DND-41 (cell line): Measurements from ENCODE around the gene MYO3A.

Source experiments
- ATAC-seq: fragments of 200-7000 bp; cut with Tn5 transposase; 3 replicates; pipeline ENCODE4 v1.9.1; 2021; ENCODE audit warnings: low read depth; ENCODE audit not compliant: insufficient read depth
- DNase-seq: peaks from one replicate; pipeline ENCODE4 v3.0.0-alpha.2; 2020
- H2AFZ ChIP-seq: 2 replicates; pipeline ENCODE4 v1.6.0; 2012; ENCODE audit warnings: low read depth, low read length
- H3K27ac ChIP-seq: 2 replicates; pipeline ENCODE4 v1.5.1; 2012; ENCODE audit warnings: low read length, inconsistent platforms
- H3K27me3 ChIP-seq: fragments of 200-600 bp; sonication (generic); 2 replicates; pipeline ENCODE4 v1.6.0; 2012; ENCODE audit warnings: low read length, mild to moderate bottlenecking, inconsistent platforms; ENCODE audit not compliant: insufficient read depth, poor library complexity
- H3K36me3 ChIP-seq: 2 replicates; pipeline ENCODE4 v1.5.1; 2012; ENCODE audit warnings: low read length, inconsistent platforms; ENCODE audit not compliant: insufficient read depth
- H3K4me1 ChIP-seq: 2 replicates; pipeline ENCODE4 v1.5.1; 2012; ENCODE audit warnings: mild to moderate bottlenecking, low read length; ENCODE audit not compliant: insufficient read depth
- H3K4me2 ChIP-seq: 2 replicates; pipeline ENCODE4 v1.6.0; 2012; ENCODE audit warnings: mild to moderate bottlenecking, moderate library complexity, low read length, inconsistent platforms; ENCODE audit not compliant: insufficient read depth
- H3K4me3 ChIP-seq, 2 experiments: fragments of 200-600 bp in 1 of 2; shearing (Covaris generic) in 1 of 2; 2 replicates each; pipeline ENCODE4 v1.5.1; 2012 to 2016; ENCODE audit warnings: inconsistent platforms in 2 of 2, low read length in 2 of 2, mild to moderate bottlenecking in 2 of 2, low read depth in 1 of 2, moderate library complexity in 1 of 2
- H3K79me2 ChIP-seq: 2 replicates; pipeline ENCODE4 v1.6.0; 2012; ENCODE audit warnings: low read length, inconsistent platforms; ENCODE audit not compliant: insufficient read depth
- H3K9ac ChIP-seq: 2 replicates; pipeline ENCODE4 v1.6.0; 2012; ENCODE audit warnings: low read depth, mild to moderate bottlenecking, inconsistent platforms, low read length, moderate library complexity
- H3K9me3 ChIP-seq: 2 replicates; pipeline ENCODE4 v1.5.1; 2012; ENCODE audit warnings: low read length, moderate library complexity, mild to moderate bottlenecking, inconsistent platforms; ENCODE audit not compliant: insufficient read depth, severe bottlenecking
- H4K20me1 ChIP-seq: 2 replicates; pipeline ENCODE4 v1.6.0; 2012; ENCODE audit warnings: low read length; ENCODE audit not compliant: insufficient read depth
- CTCF ChIP-seq: IDR thresholded peaks from 2 replicates; pipeline ENCODE4 v1.5.1; 2012; ENCODE audit warnings: borderline replicate concordance, low read length, moderate library complexity, mild to moderate bottlenecking; ENCODE audit not compliant: poor library complexity, severe bottlenecking; ENCODE audit errors: extremely low read depth
- EZH2 ChIP-seq: IDR thresholded peaks from 3 replicates; pipeline ENCODE4 v1.6.1; 2012; ENCODE audit warnings: borderline replicate concordance, low read depth, mild to moderate bottlenecking, moderate library complexity, low read length, inconsistent platforms; ENCODE audit not compliant: severe bottlenecking

The MYO3A gene

GRCh38 chr10:26242706-26243350 is 308.8 kb downstream of the MYO3A start:
- DNase-seq (no peak), ATAC-seq (no peak)
- Histone ChIP-seq H3K36me3 (no peaks in the 10 kb centered on the region), H3K4me1 (no peaks in the 10 kb centered on the region), H3K4me3 (no peak overlapping the region), H3K79me2 (no peaks in the 10 kb centered on the region), H2AFZ (no peak overlapping the region), H3K9me3 (no peaks in the 10 kb centered on the region), H3K9ac (no peak overlapping the region), H3K27ac (no peak overlapping the region), H4K20me1 (no peaks in the 10 kb centered on the region), H3K27me3 (no peaks in the 10 kb centered on the region), H3K4me2 (no peak overlapping the region)
- TF ChIP-seq EZH2 (no peak), CTCF (no peak)

- Histone ChIP-seq H2AFZ (no peak overlapping the region), H3K4me3 (no peak overlapping the region), H3K9ac (no peak overlapping the region), H4K20me1 (no peaks in the 10 kb centered on the region), H3K27me3 (no peaks in the 10 kb centered on the region), H3K4me2 (no peak overlapping the region), H3K79me2 (no peaks in the 10 kb centered on the region), H3K27ac (no peak overlapping the region), H3K9me3 (no peaks in the 10 kb centered on the region), H3K36me3 (no peaks in the 10 kb centered on the region), H3K4me1 (no peaks in the 10 kb centered on the region)
- no peak for DNase-seq
- no peak for TF ChIP-seq CTCF
- no peak for TF ChIP-seq EZH2
- ATAC-seq, result no peak
Measured at GRCh38 chr10:26243351-26243720, 309.3 kb downstream of the MYO3A start.

GRCh38 chr10:26249681-26250080 is 315.7 kb downstream of the MYO3A start:
- DNase-seq, result no peak
- H2AFZ ChIP-seq, result no peak overlapping the region
- no peaks in the 10 kb centered on the region for H3K79me2 ChIP-seq
- H3K9ac ChIP-seq, result no peak overlapping the region
- no peak overlapping the region for H3K27ac ChIP-seq
- H3K4me2 ChIP-seq, result no peak overlapping the region
- H3K4me3 ChIP-seq, result no peak overlapping the region
- no peaks in the 10 kb centered on the region for H4K20me1 ChIP-seq
- H3K36me3 ChIP-seq, result no peaks in the 10 kb centered on the region
- no peaks in the 10 kb centered on the region for H3K4me1 ChIP-seq
- no peaks in the 10 kb centered on the region for H3K27me3 ChIP-seq
- ATAC-seq, result no peak
- TF ChIP-seq EZH2, result no peak
- no peak for TF ChIP-seq CTCF
- H3K9me3 ChIP-seq, result no peaks in the 10 kb centered on the region

GRCh38 chr10:26251925-26252324 is 317.9 kb downstream of the MYO3A start:
- Histone ChIP-seq H3K9me3 (no peaks in the 10 kb centered on the region), H3K4me1 (no peaks in the 10 kb centered on the region), H3K4me2 (no peak overlapping the region), H3K9ac (no peak overlapping the region), H4K20me1 (no peaks in the 10 kb centered on the region), H3K36me3 (no peaks in the 10 kb centered on the region), H3K27ac (no peak overlapping the region), H3K79me2 (no peaks in the 10 kb centered on the region), H3K27me3 (no peaks in the 10 kb centered on the region), H2AFZ (no peak overlapping the region), H3K4me3 (no peak overlapping the region)
- ATAC-seq (no peak), DNase-seq (no peak)
- TF ChIP-seq CTCF (no peak), EZH2 (no peak)
